ENCODE data around the gene WDR88. TPM values are rescaled to one million over a fixed set of nuclear protein-coding genes. Genes with fewer than 3 reads are reported as not detected.
"Not testable (repeated sequence)": the region's sequence is repeated elsewhere in the genome, so short reads cannot be mapped to it uniquely, and the experiment has no call there.

WDR88 gene
- total RNA-seq, 4 donors from 2014 or later, result not detected

- Histone ChIP-seq H3K4me1 (peaks cover 7 to 13% (median 9%) of the 10 kb centered on the region in 4 donors), H3K4me3 (no peak overlapping the region), H3K36me3 (no peaks in the 10 kb centered on the region), H3K27me3 (peaks cover 6 to 84% (median 19%) of the 10 kb centered on the region in 4 donors), H3K27ac (replicated peaks in 1 of 4) (no peak overlapping the region), H3K9me3 (no peaks in the 10 kb centered on the region)
- DNase-seq (ENCODE audit: extremely low spot score), result no peak
- WGBS, result 87% methylated on average over 9 of the region's 9 CpGs
- intact Hi-C loops (cut with DNase I), result no loop called here
- TF ChIP-seq POLR2AphosphoS5 (IDR thresholded peaks at IDR 0.05), result no peak
- TF ChIP-seq EP300 (IDR thresholded peaks at IDR 0.05), result no peak
- no peak for TF ChIP-seq CTCF (IDR thresholded peaks at IDR 0.05)
- TF ChIP-seq POLR2A (IDR thresholded peaks at IDR 0.05; ENCODE audit: low read depth), result no peak
Measured at GRCh38 chr19:33220735-33221134, 88.8 kb downstream of the WDR88 start.

- no peak overlapping the region for H3K4me3 ChIP-seq
- H3K27ac ChIP-seq (replicated peaks in 1 of 4), result no peak overlapping the region
- H3K36me3 ChIP-seq, result no peaks in the 10 kb centered on the region
- H3K27me3 ChIP-seq, result peaks cover 11 to 88% (median 28%) of the 10 kb centered on the region in 4 donors
- intact Hi-C loops (cut with DNase I), result no loop called here
- TF ChIP-seq POLR2A (IDR thresholded peaks at IDR 0.05; ENCODE audit: low read depth), result no peak
- TF ChIP-seq POLR2AphosphoS5 (IDR thresholded peaks at IDR 0.05), result no peak
- no peak for TF ChIP-seq EP300 (IDR thresholded peaks at IDR 0.05)
- TF ChIP-seq CTCF (IDR thresholded peaks at IDR 0.05), result no peak
- peaks cover 8 to 22% (median 18%) of the 10 kb centered on the region in 4 donors for H3K4me1 ChIP-seq
- H3K9me3 ChIP-seq, result peaks cover 0 to under 1% (median 0%) of the 10 kb centered on the region in 4 donors
- no peak for DNase-seq (ENCODE audit: extremely low spot score)
- 87% methylated on average over 6 of the region's 6 CpGs for WGBS
Measured at GRCh38 chr19:33221638-33222037, 89.7 kb downstream of the WDR88 start.

- Histone ChIP-seq H3K4me1 (peaks cover 8 to 27% (median 22%) of the 10 kb centered on the region in 4 donors), H3K27me3 (peaks cover 14 to 89% (median 34%) of the 10 kb centered on the region in 4 donors)
- H3K27ac ChIP-seq (replicated peaks in 1 of 4); H3K36me3 ChIP-seq; H3K4me3 ChIP-seq; DNase-seq (ENCODE audit: extremely low spot score); H3K9me3 ChIP-seq; intact Hi-C loops (cut with DNase I): not testable (repeated sequence)
- WGBS, result 94% methylated on average over 2 of the region's 2 CpGs
Measured at GRCh38 chr19:33222255-33222654, 90.3 kb downstream of the WDR88 start.

- Histone ChIP-seq H3K4me3 (peak overlapping the region; percentile 14 to 39 (median 28)), H3K9me3 (peaks cover 0 to 25% (median 22%) of the 10 kb centered on the region in 4 donors), H3K36me3 (no peaks in the 10 kb centered on the region), H3K4me1 (peaks cover 8 to 27% (median 22%) of the 10 kb centered on the region in 4 donors), H3K27me3 (peaks cover 14 to 91% (median 39%) of the 10 kb centered on the region in 4 donors), H3K27ac (replicated peaks in 1 of 4) (no peak overlapping the region)
- TF ChIP-seq POLR2A (IDR thresholded peaks at IDR 0.05; ENCODE audit: low read depth) (no peak), EP300 (IDR thresholded peaks at IDR 0.05) (no peak), POLR2AphosphoS5 (IDR thresholded peaks at IDR 0.05) (no peak), CTCF (IDR thresholded peaks at IDR 0.05) (no peak)
- 59% methylated on average over 9 of the region's 18 CpGs for WGBS
- no peak for DNase-seq (ENCODE audit: extremely low spot score)
- intact Hi-C loops (cut with DNase I), result no loop called here
Measured at GRCh38 chr19:33224694-33225457, 93.0 kb downstream of the WDR88 start.

Other genes with a start within 250 kb of the WDR88 start
- gene CEP89, start 160.2 kb upstream of the WDR88 start, total RNA-seq, result 10 to 100 TPM in 3 of 4 donors, 1 to 10 TPM in 1; 9.1 to 20.4 (median 18.4) TPM
- 1 to 10 TPM in 1 of 4 donors, under 1 TPM in 3; 0.39 to 1.2 (median 0.68) TPM for gene FAAP24, start 159.9 kb upstream of the WDR88 start, total RNA-seq
- 1 to 10 TPM in 2 of 4 donors, under 1 TPM in 2; 0.75 to 3.7 (median 1.5) TPM for gene RHPN2, start 67.2 kb upstream of the WDR88 start, total RNA-seq
- 1 to 10 TPM; 5.4 to 8.9 (median 7.3) TPM for gene GPATCH1, start 50.9 kb upstream of the WDR88 start, total RNA-seq
- gene LRP3, start 62.2 kb downstream of the WDR88 start, total RNA-seq, result 10 to 100 TPM; 34.5 to 76.7 (median 62.6) TPM
- gene SLC7A10, start 93.7 kb downstream of the WDR88 start, total RNA-seq, result not detected
- gene CEBPA, start 170.4 kb downstream of the WDR88 start, total RNA-seq, result 10 to 100 TPM in 2 of 4 donors, 1 to 10 TPM in 2; 5.1 to 15.9 (median 8.9) TPM
- 10 to 100 TPM; 23.1 to 30.3 (median 28.5) TPM for gene CEBPG, start 241.6 kb downstream of the WDR88 start, total RNA-seq